K562 treated with DMSO at 1 percent for 4 hours (cell line): ENCODE data around the gene ASNS. TPM values are rescaled to one million over a fixed set of nuclear protein-coding genes. Genes with fewer than 3 reads are reported as not detected.

Experiments
- total RNA-seq: library from RNA; unstranded; fragments of 300-600 nt; gene quantifications from 2 replicates; pipeline ENCODE4 v1.2.3, GENCODE V29; 2022; ENCODE audit not compliant: insufficient read depth

Gene ASNS, protein sequence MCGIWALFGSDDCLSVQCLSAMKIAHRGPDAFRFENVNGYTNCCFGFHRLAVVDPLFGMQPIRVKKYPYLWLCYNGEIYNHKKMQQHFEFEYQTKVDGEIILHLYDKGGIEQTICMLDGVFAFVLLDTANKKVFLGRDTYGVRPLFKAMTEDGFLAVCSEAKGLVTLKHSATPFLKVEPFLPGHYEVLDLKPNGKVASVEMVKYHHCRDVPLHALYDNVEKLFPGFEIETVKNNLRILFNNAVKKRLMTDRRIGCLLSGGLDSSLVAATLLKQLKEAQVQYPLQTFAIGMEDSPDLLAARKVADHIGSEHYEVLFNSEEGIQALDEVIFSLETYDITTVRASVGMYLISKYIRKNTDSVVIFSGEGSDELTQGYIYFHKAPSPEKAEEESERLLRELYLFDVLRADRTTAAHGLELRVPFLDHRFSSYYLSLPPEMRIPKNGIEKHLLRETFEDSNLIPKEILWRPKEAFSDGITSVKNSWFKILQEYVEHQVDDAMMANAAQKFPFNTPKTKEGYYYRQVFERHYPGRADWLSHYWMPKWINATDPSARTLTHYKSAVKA
- total RNA-seq = 672 and 723 TPM in 2 replicates

DNA sequence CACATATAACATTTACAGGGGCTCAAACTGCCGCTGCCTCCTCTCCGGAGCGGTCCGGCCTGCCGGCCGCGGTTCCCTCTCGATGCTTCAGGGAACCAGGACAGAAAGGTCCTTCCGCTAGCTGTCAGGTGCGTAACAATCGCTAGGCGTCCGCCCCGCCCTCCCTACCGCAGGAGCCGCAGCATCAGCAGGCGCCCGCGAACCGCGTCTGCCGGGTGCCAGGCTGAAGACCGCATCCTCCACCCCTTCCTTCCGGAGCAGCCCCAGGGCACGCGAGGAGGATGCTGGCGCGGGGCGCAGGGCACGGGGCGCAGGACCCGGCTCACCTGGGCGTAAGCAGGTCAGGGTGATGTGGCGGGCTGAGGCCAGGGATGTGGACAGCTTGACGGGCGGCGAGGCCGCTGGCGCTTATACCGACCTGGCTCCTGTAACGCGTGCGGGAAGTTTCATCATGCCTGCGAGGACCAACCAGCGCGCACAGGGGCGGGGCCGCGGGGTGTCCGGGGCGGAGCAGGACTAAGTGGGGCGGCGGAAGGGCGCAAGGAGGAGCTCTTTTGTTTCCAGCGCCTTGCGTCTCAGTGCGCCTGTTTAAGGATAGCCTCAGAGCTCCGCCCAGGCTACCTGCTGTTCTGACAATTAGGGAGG lies at the start of gene ASNS:
ASNS (minus strand) TSS at position 384 of the 645 bp plus-strand sequence. CDS start 3,252 bp downstream, outside the sequence.

Other genes with a start within 250 kb of the ASNS start
- 0.82 TPM in 1 of 2 replicates, not detected in the other for gene TAC1, start 140.3 kb downstream of the ASNS start, total RNA-seq
- not detected in 2 replicates for gene OCM2, start 117.8 kb upstream of the ASNS start, total RNA-seq
- gene LMTK2, start 234.5 kb upstream of the ASNS start, total RNA-seq = 8.8 and 12.2 TPM in 2 replicates